MM.1S (cell line): Measurements from ENCODE around the gene PRR15L.

ENCODE experiments used
- DNase-seq: peaks from one replicate; pipeline ENCODE4 v3.0.0-alpha.2; 2015
- H2AFZ ChIP-seq: fragments of 300-600 bp; sonication (generic); 2 replicates; pipeline ENCODE4 v1.6.0; 2016; ENCODE audit warnings: antibody characterized with exemption, low read length
- H3F3A ChIP-seq: fragments of 300-600 bp; sonication (generic); 2 replicates; pipeline ENCODE4 v1.6.1; 2016; ENCODE audit warnings: mild to moderate bottlenecking, antibody characterized with exemption, low read length, moderate library complexity, mixed read lengths; ENCODE audit not compliant: insufficient read depth
- H3K27ac ChIP-seq: fragments of 300-600 bp; sonication (generic); 2 replicates; pipeline ENCODE4 v1.5.1; 2016; ENCODE audit warnings: mild to moderate bottlenecking, low read length
- H3K27me3 ChIP-seq: fragments of 300-600 bp; sonication (generic); replicated peaks from 2 replicates; pipeline ENCODE4 v1.6.0; 2016; ENCODE audit warnings: low read length; ENCODE audit not compliant: insufficient read depth
- H3K36me3 ChIP-seq: fragments of 300-600 bp; sonication (generic); replicated peaks from 2 replicates; pipeline ENCODE4 v1.6.1; 2016; ENCODE audit warnings: mild to moderate bottlenecking, low read length, mixed read lengths; ENCODE audit not compliant: insufficient read depth
- H3K4me1 ChIP-seq: fragments of 300-600 bp; sonication (generic); 2 replicates; pipeline ENCODE4 v1.6.1; 2016; ENCODE audit warnings: low read length, mixed read lengths
- H3K4me2 ChIP-seq: fragments of 300-600 bp; sonication (generic); 2 replicates; pipeline ENCODE4 v1.6.0; 2016; ENCODE audit warnings: low read depth, low read length
- H3K4me3 ChIP-seq: fragments of 300-600 bp; sonication (generic); 2 replicates; pipeline ENCODE4 v1.5.1; 2016; ENCODE audit warnings: low read length, mixed read lengths
- H3K79me2 ChIP-seq: fragments of 300-600 bp; sonication (generic); 2 replicates; pipeline ENCODE4 v1.6.1; 2016; ENCODE audit warnings: mixed run types, low read length, mixed read lengths
- H3K9ac ChIP-seq: fragments of 300-600 bp; sonication (generic); 2 replicates; pipeline ENCODE4 v1.6.1; 2016; ENCODE audit warnings: low read length, mixed read lengths
- H3K9me2 ChIP-seq: fragments of 300-600 bp; sonication (generic); replicated peaks from 2 replicates; pipeline ENCODE4 v1.6.1; 2016; ENCODE audit warnings: mild to moderate bottlenecking, low read length, mixed read lengths; ENCODE audit not compliant: insufficient read depth
- H3K9me3 ChIP-seq: fragments of 300-600 bp; sonication (generic); replicated peaks from 2 replicates; pipeline ENCODE4 v1.6.1; 2016; ENCODE audit warnings: mild to moderate bottlenecking, low read length, mixed read lengths; ENCODE audit not compliant: insufficient read depth
- H4K20me1 ChIP-seq: fragments of 300-600 bp; sonication (generic); 2 replicates; pipeline ENCODE4 v1.6.1; 2016; ENCODE audit warnings: mild to moderate bottlenecking, low read length, moderate library complexity, mixed read lengths; ENCODE audit not compliant: insufficient read depth
- CTCF ChIP-seq: fragments of 300-600 bp; sonication (generic); IDR thresholded peaks from 2 replicates; pipeline ENCODE4 v1.5.1; 2016; ENCODE audit warnings: antibody characterized with exemption, low read length, mixed read lengths
- EZH2 ChIP-seq: fragments of 300-600 bp; sonication (generic); optimal IDR thresholded peaks from 2 replicates; pipeline ENCODE3; 2017; ENCODE audit warnings: low read depth, mild to moderate bottlenecking, antibody characterized with exemption, low read length, mixed read lengths
- EZH2phosphoT487 ChIP-seq: fragments of 300-600 bp; sonication (generic); IDR thresholded peaks from 2 replicates; pipeline ENCODE4 v1.6.1; 2018; ENCODE audit warnings: antibody characterized with exemption, low read length

The PRR15L gene

GRCh38 chr17:47980541-47980940 is 22.9 kb upstream of the PRR15L start:
- Histone ChIP-seq H3F3A (no peaks in the 10 kb centered on the region), H3K27ac (no peak overlapping the region)
- no peak for DNase-seq

GRCh38 chr17:47978324-47978723 is 20.6 kb upstream of the PRR15L start:
- H3F3A ChIP-seq, result no peaks in the 10 kb centered on the region
- H3K9me3 ChIP-seq, result no peaks in the 10 kb centered on the region
- peak; percentile 38 for DNase-seq
- no peak overlapping the region for H3K27ac ChIP-seq
- H4K20me1 ChIP-seq, result no peaks in the 10 kb centered on the region
- no peak overlapping the region for H3K4me3 ChIP-seq
- H3K4me2 ChIP-seq, result no peak overlapping the region
- no peak overlapping the region for H3K9ac ChIP-seq
- H3K79me2 ChIP-seq, result peaks cover 2% of the 10 kb centered on the region; the same call in 1 of the 2 replicates
- H3K36me3 ChIP-seq, result no peaks in the 10 kb centered on the region; the same call in 1 of the 2 replicates
- no peaks in the 10 kb centered on the region for H3K4me1 ChIP-seq
- no peak overlapping the region for H2AFZ ChIP-seq
- TF ChIP-seq CTCF (peak; percentile 75), EZH2 (no peak), EZH2phosphoT487 (no peak)
- H3K27me3 ChIP-seq, result no peaks in the 10 kb centered on the region
- no peaks in the 10 kb centered on the region for H3K9me2 ChIP-seq

More at GRCh38 chr17:47980541-47980940, 22.9 kb upstream of the PRR15L start:
- no peaks in the 10 kb centered on the region for H3K9me3 ChIP-seq
- H4K20me1 ChIP-seq, result no peaks in the 10 kb centered on the region
- no peaks in the 10 kb centered on the region for H3K4me1 ChIP-seq
- H3K36me3 ChIP-seq, result no peaks in the 10 kb centered on the region; the same call in 1 of the 2 replicates
- H2AFZ ChIP-seq, result no peak overlapping the region
- H3K9me2 ChIP-seq, result no peaks in the 10 kb centered on the region
- no peaks in the 10 kb centered on the region for H3K79me2 ChIP-seq
- H3K4me3 ChIP-seq, result no peak overlapping the region
- no peak overlapping the region for H3K9ac ChIP-seq
- no peaks in the 10 kb centered on the region for H3K27me3 ChIP-seq
- no peak overlapping the region for H3K4me2 ChIP-seq
- no peak for TF ChIP-seq CTCF
- no peak for TF ChIP-seq EZH2
- no peak for TF ChIP-seq EZH2phosphoT487

GRCh38 chr17:47975823-47976205 is 18.1 kb upstream of the PRR15L start:
- Histone ChIP-seq H3K4me1 (peaks cover 13% of the 10 kb centered on the region), H3F3A (peaks cover 3% of the 10 kb centered on the region; the same call in 1 of the 2 replicates), H2AFZ (no peak overlapping the region), H3K9ac (no peak overlapping the region), H3K27me3 (no peaks in the 10 kb centered on the region), H3K4me2 (no peak overlapping the region), H3K9me2 (no peaks in the 10 kb centered on the region), H3K36me3 (no peaks in the 10 kb centered on the region; the same call in 1 of the 2 replicates), H3K27ac (no peak overlapping the region), H3K9me3 (no peaks in the 10 kb centered on the region), H3K79me2 (peaks cover 25% of the 10 kb centered on the region), H4K20me1 (no peaks in the 10 kb centered on the region), H3K4me3 (no peak overlapping the region)
- TF ChIP-seq EZH2 (no peak), CTCF (no peak), EZH2phosphoT487 (no peak)
- DNase-seq, result no peak
